Right lobe of liver (tissue), 4 donors: ENCODE measurements around the gene ADAMTS6.

Source experiments
- CTCF ChIP-seq, 4 donors: fragments of 200-600 bp in 3 of 4; fragments of 450-650 bp in 1 of 4; IDR thresholded peaks; one replicate each; pipeline versions ENCODE4 v1.5.1 to v1.8.0; 2016 to 2022; ENCODE audit warnings: antibody characterized with exemption in 4 of 4, mild to moderate bottlenecking in 2 of 4
- POLR2A ChIP-seq: fragments of 450-650 bp; IDR thresholded peaks from one replicate; pipeline ENCODE4 v1.6.1; 2017; ENCODE audit warnings: antibody characterized with exemption, mild to moderate bottlenecking
- donor health status: DM: no; HTN: no; CAD: no.
- donor health status: DM: no; HTN: no; CAD: no.
- donor health status: DM: no; HTN: yes; CAD: no.

- TF ChIP-seq CTCF (IDR thresholded peaks at IDR 0.05) (no peak), POLR2A (no peak)
Observed at GRCh38 chr5:65440456-65440855, 41.3 kb downstream of the ADAMTS6 start.
